ENCODE data around the gene GNAO1. TPM values are rescaled to one million over a fixed set of nuclear protein-coding genes. Genes with fewer than 3 reads are reported as not detected.

The GNAO1 gene
- total and polyA plus RNA-seq, 2 of the 13 experiments (the other 11 are each of a cell fraction or from before 2014, with no cell fraction given): not detected

DNA sequence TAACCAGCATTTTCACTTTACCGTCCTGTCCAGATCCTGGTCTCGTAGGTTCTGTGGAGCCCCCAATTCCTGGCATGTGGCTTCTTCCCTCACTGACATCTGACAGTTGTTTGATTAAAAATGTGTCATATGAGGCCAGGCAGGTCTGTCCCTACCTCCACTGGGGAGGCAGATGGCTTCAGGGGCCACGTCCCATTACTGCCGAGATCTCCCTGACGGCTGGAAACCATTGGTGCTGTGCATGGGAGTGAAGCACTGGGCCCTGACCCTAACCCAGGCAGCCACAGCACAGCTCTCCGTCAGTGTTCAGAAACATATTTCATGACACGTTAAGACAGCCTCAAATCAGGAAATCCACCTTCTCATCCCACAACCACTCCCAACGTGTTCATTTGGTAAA, 77.5 kb downstream of the GNAO1 start:
- Histone ChIP-seq H3K36me3 (replicated peaks in 1 of 2; ENCODE audit: control insufficient read depth in 1 of 2, insufficient read depth in 2 of 2, low read length in 2 of 2) (no peaks in the 10 kb centered on the region), H3K4me2 (ENCODE audit: low read depth, low read length) (no peak overlapping the region), H3K79me2 (ENCODE audit: insufficient read depth, low read length) (no peaks in the 10 kb centered on the region), H3K27me3 (ENCODE audit: control insufficient read depth in 1 of 2, insufficient read depth in 2 of 2, low read length in 2 of 2) (peaks cover 2 to 6% of the 10 kb centered on the region in 2 experiments; a peak in 3 of 5 replicates), H4K20me1 (ENCODE audit: insufficient read depth, low read length) (no peaks in the 10 kb centered on the region), H3K9me3 (ENCODE audit: low read length) (no peaks in the 10 kb centered on the region), H3K9ac (ENCODE audit: insufficient read depth, low read depth, low read length) (no peak overlapping the region), H3K4me3 (replicated peaks in 1 of 3; ENCODE audit: insufficient read depth in 1 of 3, low read depth in 2 of 3, low read length in 3 of 3) (no peak overlapping the region), H3K4me1 (ENCODE audit: insufficient read depth, low read length) (peaks cover 24% of the 10 kb centered on the region), H2AFZ (ENCODE audit: low read length) (no peak overlapping the region), H3K27ac (ENCODE audit: extremely low read length, insufficient read depth, low read length) (no peak overlapping the region)
- POLR2A ChIA-PET: no interaction called here
- ATAC-seq: no peak
- intact Hi-C loops (cut with micrococcal nuclease; ENCODE audit: unreplicated experiment): no loop called here
- CTCF ChIA-PET (ENCODE audit: low intra/inter-chr PET ratio, low total read pairs): no interaction called here
- TF ChIP-seq, protein P1, sequence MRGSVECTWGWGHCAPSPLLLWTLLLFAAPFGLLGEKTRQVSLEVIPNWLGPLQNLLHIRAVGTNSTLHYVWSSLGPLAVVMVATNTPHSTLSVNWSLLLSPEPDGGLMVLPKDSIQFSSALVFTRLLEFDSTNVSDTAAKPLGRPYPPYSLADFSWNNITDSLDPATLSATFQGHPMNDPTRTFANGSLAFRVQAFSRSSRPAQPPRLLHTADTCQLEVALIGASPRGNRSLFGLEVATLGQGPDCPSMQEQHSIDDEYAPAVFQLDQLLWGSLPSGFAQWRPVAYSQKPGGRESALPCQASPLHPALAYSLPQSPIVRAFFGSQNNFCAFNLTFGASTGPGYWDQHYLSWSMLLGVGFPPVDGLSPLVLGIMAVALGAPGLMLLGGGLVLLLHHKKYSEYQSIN (CRISPR knock-in tag; IDR thresholded peaks at IDR 0.05; ENCODE audit: borderline replicate concordance): no peak
- no peak for TF ChIP-seq ZBTB8A (CRISPR knock-in tag; IDR thresholded peaks at IDR 0.05; ENCODE audit: borderline replicate concordance, low read depth)
- TF ChIP-seq, protein P2, sequence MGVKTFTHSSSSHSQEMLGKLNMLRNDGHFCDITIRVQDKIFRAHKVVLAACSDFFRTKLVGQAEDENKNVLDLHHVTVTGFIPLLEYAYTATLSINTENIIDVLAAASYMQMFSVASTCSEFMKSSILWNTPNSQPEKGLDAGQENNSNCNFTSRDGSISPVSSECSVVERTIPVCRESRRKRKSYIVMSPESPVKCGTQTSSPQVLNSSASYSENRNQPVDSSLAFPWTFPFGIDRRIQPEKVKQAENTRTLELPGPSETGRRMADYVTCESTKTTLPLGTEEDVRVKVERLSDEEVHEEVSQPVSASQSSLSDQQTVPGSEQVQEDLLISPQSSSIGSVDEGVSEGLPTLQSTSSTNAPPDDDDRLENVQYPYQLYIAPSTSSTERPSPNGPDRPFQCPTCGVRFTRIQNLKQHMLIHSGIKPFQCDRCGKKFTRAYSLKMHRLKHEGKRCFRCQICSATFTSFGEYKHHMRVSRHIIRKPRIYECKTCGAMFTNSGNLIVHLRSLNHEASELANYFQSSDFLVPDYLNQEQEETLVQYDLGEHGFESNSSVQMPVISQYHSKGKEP (CRISPR knock-in tag; IDR thresholded peaks at IDR 0.05): no peak
- TF ChIP-seq, protein P3, sequence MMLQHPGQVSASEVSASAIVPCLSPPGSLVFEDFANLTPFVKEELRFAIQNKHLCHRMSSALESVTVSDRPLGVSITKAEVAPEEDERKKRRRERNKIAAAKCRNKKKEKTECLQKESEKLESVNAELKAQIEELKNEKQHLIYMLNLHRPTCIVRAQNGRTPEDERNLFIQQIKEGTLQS (CRISPR knock-in tag; IDR thresholded peaks at IDR 0.05): no peak
- no peak for TF ChIP-seq RAD21 (CRISPR knock-in tag; IDR thresholded peaks at IDR 0.05)
- TF ChIP-seq, protein P4, sequence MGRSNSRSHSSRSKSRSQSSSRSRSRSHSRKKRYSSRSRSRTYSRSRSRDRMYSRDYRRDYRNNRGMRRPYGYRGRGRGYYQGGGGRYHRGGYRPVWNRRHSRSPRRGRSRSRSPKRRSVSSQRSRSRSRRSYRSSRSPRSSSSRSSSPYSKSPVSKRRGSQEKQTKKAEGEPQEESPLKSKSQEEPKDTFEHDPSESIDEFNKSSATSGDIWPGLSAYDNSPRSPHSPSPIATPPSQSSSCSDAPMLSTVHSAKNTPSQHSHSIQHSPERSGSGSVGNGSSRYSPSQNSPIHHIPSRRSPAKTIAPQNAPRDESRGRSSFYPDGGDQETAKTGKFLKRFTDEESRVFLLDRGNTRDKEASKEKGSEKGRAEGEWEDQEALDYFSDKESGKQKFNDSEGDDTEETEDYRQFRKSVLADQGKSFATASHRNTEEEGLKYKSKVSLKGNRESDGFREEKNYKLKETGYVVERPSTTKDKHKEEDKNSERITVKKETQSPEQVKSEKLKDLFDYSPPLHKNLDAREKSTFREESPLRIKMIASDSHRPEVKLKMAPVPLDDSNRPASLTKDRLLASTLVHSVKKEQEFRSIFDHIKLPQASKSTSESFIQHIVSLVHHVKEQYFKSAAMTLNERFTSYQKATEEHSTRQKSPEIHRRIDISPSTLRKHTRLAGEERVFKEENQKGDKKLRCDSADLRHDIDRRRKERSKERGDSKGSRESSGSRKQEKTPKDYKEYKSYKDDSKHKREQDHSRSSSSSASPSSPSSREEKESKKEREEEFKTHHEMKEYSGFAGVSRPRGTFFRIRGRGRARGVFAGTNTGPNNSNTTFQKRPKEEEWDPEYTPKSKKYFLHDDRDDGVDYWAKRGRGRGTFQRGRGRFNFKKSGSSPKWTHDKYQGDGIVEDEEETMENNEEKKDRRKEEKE (IDR thresholded peaks at IDR 0.05): no peak
- no peak for TF ChIP-seq ZNF530 (CRISPR knock-in tag; IDR thresholded peaks at IDR 0.05; ENCODE audit: low read depth)
- in situ Hi-C loops (cut with HindIII; ENCODE audit: extremely low pct_ligation_motif_present, low pct_unique_long_range_greater_than_20kb): no loop called here
- DNase-seq (ENCODE audit: low spot score): no peak
- no TSS peak for BruUV-seq (replicated peaks)
- no peak for FAIRE-seq
- 49% methylated on average over 8 of the region's 8 CpGs for WGBS (ENCODE audit: low lambda C conversion rate)

Data from HepG2 (cell line).